Caki2 (cell line): ENCODE measurements around the gene ZBTB32. TPM values are rescaled to one million over a fixed set of nuclear protein-coding genes. Genes with fewer than 3 reads are reported as not detected.

ENCODE experiments used
- DNase-seq: peaks from one replicate; pipeline ENCODE4 v3.0.0-alpha.2; 2015; ENCODE audit warnings: low read depth
- in situ Hi-C: cut with HindIII; loops from 2 replicates; pipeline ENCODE4 v1.10.0; 2016; ENCODE audit warnings: low sequenced_read_pairs, low pct_unique_long_range_greater_than_20kb, mixed read lengths
- total RNA-seq: library from RNA; depleted of rRNA; stranded (reverse); fragments of >200 nt; shearing (Covaris generic); gene quantifications from 2 replicates; pipeline ENCODE4 v1.2.3, GENCODE V29; 2014; ENCODE audit warnings: low replicate concordance

Gene ZBTB32
- total RNA-seq, 1 experiment from 2014 or later: not detected

GRCh38 chr19:35743640-35744429 is 39.5 kb downstream of the ZBTB32 start:
- in situ Hi-C loops: no loop called here
- no peak for DNase-seq

- DNase-seq: peak; percentile 97
- in situ Hi-C loops: no loop called here
Observed at GRCh38 chr19:35744430-35745327, 40.3 kb downstream of the ZBTB32 start.

- in situ Hi-C loops: no loop called here
- peak; percentile 99 for DNase-seq
Observed at GRCh38 chr19:35745328-35746086, 41.1 kb downstream of the ZBTB32 start, which contains the start of the genes PSENEN and U2AF1L4. Gene PSENEN, plus strand, starts transcription at chr19:35745651. Its CDS starts 280 bp downstream, at chr19:35745931. Gene U2AF1L4, minus strand, starts transcription at chr19:35745418. Its CDS starts 27 bp downstream, at chr19:35745391.

GRCh38 chr19:35746087-35746462 is 41.7 kb downstream of the ZBTB32 start:
- no peak for DNase-seq
- in situ Hi-C loops: no loop called here

- DNase-seq: no peak
- in situ Hi-C loops: no loop called here
Observed at GRCh38 chr19:35746531-35746930, 42.2 kb downstream of the ZBTB32 start.

GRCh38 chr19:35748106-35749020 is 44.0 kb downstream of the ZBTB32 start, which contains the start of gene LIN37:
Gene LIN37, plus strand, starts transcription at chr19:35748576. Its CDS starts 149 bp downstream, at chr19:35748725.
- in situ Hi-C loops: no loop called here
- DNase-seq: peak; percentile 100

- no peak for DNase-seq
- in situ Hi-C loops: no loop called here
Observed at GRCh38 chr19:35750167-35750566, 45.8 kb downstream of the ZBTB32 start.

- no peak for DNase-seq
- in situ Hi-C loops: no loop called here
Observed at GRCh38 chr19:35751839-35752745, 47.7 kb downstream of the ZBTB32 start.

GRCh38 chr19:35752746-35753350 is 48.5 kb downstream of the ZBTB32 start:
- in situ Hi-C loops: no loop called here
- DNase-seq: no peak

- DNase-seq: no peak
- in situ Hi-C loops: no loop called here
Observed at GRCh38 chr19:35753634-35754369, 49.4 kb downstream of the ZBTB32 start.

- in situ Hi-C loops: no loop called here
- DNase-seq: no peak
Observed at GRCh38 chr19:35754370-35755130, 50.2 kb downstream of the ZBTB32 start.

GRCh38 chr19:35755131-35755549 is 50.8 kb downstream of the ZBTB32 start:
- DNase-seq: no peak
- in situ Hi-C loops: no loop called here

- in situ Hi-C loops: no loop called here
- DNase-seq: no peak
Observed at GRCh38 chr19:35755550-35756376, 51.4 kb downstream of the ZBTB32 start.
